GM19452 (cell line): ENCODE data around the gene TREML4.

Experiments
- ATAC-seq: cut with Tn5 transposase; IDR thresholded peaks from one replicate; pipeline ENCODE4 v1.9.1; 2021; ENCODE audit not compliant: unreplicated experiment

The TREML4 gene

GRCh38 chr6:41247882-41248705 is 19.9 kb downstream of the TREML4 start:
- ATAC-seq = no peak

DNA sequence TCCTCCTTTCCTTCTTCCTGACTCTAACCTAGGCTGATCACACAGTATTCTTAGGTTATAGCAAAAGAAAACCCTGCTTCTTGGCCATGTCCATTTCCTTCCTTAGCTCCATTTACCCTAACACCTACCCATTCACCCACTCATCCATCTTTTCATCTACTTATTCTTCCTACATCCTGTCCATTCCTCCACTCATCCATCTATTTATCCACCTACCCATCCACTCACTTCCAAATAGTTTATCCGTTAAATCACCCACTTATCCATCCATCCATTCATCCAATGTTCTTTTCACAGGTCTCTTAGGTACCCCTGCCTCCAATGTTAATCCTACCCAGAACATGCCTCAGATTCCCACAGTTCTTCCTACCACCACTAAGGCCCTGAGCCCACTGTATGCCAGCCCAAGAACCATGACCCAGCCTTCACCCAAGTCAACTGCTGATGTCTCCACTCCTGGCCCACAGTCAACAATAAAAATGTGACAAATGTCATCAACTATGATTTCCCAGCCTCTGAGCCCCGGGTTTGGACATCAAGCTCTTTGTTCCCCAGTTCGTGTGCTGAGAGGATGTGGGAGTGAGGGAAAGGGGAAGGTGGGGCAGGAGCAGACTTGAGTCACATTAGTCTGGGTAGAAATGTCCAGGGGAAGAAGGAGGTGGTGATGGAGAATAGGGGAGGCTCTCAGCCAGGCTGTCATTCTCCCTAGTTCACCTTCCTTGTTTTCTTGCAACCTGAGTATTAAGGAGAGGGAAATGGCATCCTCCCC is 24.4 kb downstream of the TREML4 start:
- ATAC-seq = no peak

DNA sequence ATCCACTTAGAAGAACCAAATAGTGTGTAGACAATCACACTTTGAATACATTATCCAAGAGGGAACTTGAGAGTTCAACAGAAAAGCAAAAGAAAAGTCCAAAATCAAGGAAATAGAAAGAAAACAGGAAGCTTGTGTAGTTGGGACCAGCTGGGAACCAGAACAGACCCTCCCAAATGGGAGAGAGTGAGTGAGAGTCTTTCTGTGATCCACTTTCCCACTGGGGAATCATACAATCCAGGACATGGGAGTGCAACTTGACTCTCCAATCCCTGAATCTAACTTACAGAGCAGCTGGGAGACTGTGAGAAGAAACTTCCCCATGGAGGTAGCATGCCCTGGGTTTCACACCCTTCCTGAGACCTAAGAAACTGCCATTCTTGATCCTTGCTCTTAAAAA is 27.0 kb downstream of the TREML4 start:
- ATAC-seq = no peak

GRCh38 chr6:41255638-41256246 is 27.6 kb downstream of the TREML4 start:
- no peak for ATAC-seq

DNA sequence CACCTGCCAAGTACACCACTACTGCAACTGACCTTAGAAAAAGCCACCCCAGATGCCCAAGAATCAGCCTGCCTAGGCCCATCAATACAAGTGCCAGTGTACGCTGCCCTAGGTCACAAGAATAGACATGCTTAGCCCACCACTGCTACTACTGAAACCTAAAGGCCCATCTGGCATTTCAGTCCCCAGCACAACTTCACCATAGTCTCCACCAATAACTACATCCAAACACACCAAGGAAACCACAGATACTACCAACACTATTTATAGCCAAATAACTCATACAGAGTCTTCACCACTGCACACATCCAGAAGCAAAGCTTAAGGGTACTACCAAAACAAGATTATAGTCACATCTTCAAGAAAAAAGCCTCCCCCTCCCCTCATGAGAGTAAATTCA is 28.2 kb downstream of the TREML4 start:
- ATAC-seq = peak; percentile 67

GRCh38 chr6:41257369-41258195 is 29.4 kb downstream of the TREML4 start:
- no peak for ATAC-seq

DNA sequence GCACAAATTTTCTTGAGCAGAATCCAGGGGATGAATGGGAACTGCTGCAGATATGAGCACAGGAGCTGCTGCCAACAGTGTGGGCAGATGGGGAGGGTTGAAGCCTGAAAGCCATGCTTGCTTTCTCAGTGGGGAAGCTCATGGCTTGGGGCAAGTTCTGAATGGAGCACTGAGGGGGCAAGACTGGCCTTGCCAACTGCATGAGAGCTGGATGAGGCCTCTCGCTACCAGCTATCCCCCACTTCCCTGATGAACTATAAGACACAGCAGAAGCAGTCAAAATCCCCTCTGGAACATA is 30.0 kb downstream of the TREML4 start:
- no peak for ATAC-seq

- ATAC-seq = no peak
These were observed 34.3 kb downstream of the TREML4 start for GRCh38 chr6:41262401-41262800.

- no peak for ATAC-seq
These were observed 35.1 kb downstream of the TREML4 start for GRCh38 chr6:41263267-41263666.

GRCh38 chr6:41266541-41266940 is 38.4 kb downstream of the TREML4 start:
- no peak for ATAC-seq

DNA sequence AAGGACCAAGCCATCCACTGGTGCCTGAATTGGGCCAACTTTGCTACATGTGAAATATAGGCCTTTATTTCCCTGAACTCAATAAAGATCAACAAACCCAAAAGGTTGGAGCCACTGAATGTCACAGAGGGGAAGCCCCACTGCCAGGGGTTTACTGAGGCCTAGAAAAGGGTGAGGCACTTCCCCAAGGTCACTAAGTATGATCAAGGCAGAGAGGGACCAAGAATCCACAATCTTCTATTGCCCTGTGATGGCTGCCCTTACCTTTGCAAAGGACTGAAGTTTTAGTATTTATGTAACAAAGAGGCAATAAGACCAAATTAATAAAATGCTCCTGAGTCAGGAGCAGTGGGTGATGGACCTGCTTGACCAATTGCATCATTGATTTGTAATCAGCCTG is 40.3 kb downstream of the TREML4 start:
- no peak for ATAC-seq

- ATAC-seq = no peak
These were observed 41.0 kb downstream of the TREML4 start for GRCh38 chr6:41269166-41269565.

- ATAC-seq = no peak
These were observed 41.6 kb downstream of the TREML4 start for GRCh38 chr6:41269716-41270115.

GRCh38 chr6:41271901-41272395 is 43.8 kb downstream of the TREML4 start:
- ATAC-seq = no peak

GRCh38 chr6:41272591-41273240 is 44.6 kb downstream of the TREML4 start:
- no peak for ATAC-seq

DNA sequence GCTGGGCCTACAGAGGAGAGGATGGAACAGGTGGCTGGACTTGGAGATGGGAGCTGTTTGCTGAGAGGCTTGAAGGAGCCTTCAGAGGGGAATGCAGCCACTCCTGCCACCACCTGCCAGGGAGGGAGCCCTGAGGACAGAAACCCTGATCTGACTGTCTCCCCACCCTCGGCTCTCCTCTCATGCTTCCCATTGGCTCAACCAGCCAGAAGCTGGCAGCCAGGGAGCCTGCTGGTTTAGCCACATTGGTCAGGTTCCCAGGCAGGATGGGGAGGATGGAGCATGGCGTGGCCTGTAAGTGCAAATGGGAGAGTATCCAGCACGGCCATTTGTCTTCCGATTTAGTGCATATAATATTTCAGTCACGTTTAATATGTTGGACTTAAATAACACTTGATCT is 45.6 kb downstream of the TREML4 start:
- no peak for ATAC-seq

GRCh38 chr6:41274256-41274655 is 46.1 kb downstream of the TREML4 start:
- no peak for ATAC-seq

DNA sequence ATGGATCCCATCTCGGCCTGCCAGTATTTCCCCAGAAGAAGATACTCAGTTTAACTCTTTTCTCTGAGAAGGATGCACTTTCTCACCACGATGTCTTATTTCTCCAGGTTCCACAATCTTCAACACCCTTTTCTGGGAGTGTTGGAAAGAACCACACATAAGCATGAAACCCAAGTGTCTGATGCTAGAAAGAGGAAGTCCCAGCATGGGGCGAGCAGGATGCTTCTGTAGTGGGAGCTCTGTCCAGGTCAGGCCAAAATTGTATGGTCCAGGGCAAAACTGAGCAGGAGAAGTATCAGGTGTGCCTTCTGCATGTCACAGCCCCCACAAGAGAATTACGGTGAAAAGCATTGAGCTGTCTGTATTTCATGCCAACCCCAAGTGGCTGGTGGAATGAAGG is 47.3 kb downstream of the TREML4 start:
- no peak for ATAC-seq

- no peak for ATAC-seq
These were observed 49.5 kb downstream of the TREML4 start for GRCh38 chr6:41277605-41278004.

- no peak for ATAC-seq
These were observed 50.7 kb downstream of the TREML4 start for GRCh38 chr6:41278699-41279405.
